H1 (cell line): ENCODE measurements around the gene TRO. TPM values are rescaled to one million over a fixed set of nuclear protein-coding genes. Genes with fewer than 3 reads are reported as not detected.

Experiments used
- CTCF ChIA-PET: fragments of 300-600 bp; sonication (Branson Sonifier 250); formaldehyde crosslinking; loops from one replicate; lab custom pipeline; 2021; ENCODE audit not compliant: partially characterized antibody; lab: Charles Lee
- POLR2A ChIA-PET: fragments of 300-600 bp; sonication (Branson Sonifier 250); formaldehyde crosslinking; loops from one replicate; lab custom pipeline; 2021; ENCODE audit warnings: inconsistent platforms; ENCODE audit not compliant: partially characterized antibody; lab: Charles Lee
- DNase-seq, 2 experiments: peaks; one replicate each; pipeline versions ENCODE4 v3.0.0 to v3.0.0-alpha.2; 2010 to 2022; ENCODE audit warnings: low spot score in 2 of 2, low read depth in 1 of 2, mixed read lengths in 1 of 2
- FAIRE-seq: peaks from 2 replicates; lab custom pipeline; 2011; peaks lifted over from hg19 to GRCh38; lab: Jason Lieb, UNC
- H2AFZ ChIP-seq: 2 replicates; pipeline ENCODE4 v1.8.1; 2012; ENCODE audit warnings: low read length, inconsistent platforms
- H2AK5ac ChIP-seq: 2 replicates; pipeline ENCODE4 v1.6.1; 2013; ENCODE audit warnings: low read depth, low read length
- H2BK120ac ChIP-seq: replicated peaks from 2 replicates; pipeline ENCODE3; 2013; ENCODE audit warnings: low read depth, low read length, inconsistent platforms
- H2BK12ac ChIP-seq: 2 replicates; pipeline ENCODE4 v1.6.1; 2013; ENCODE audit warnings: low read depth, low read length
- H2BK15ac ChIP-seq: 2 replicates; pipeline ENCODE4 v1.6.1; 2013; ENCODE audit warnings: low read length
- H2BK20ac ChIP-seq: 2 replicates; pipeline ENCODE4 v1.6.1; 2013; ENCODE audit warnings: low read length
- H2BK5ac ChIP-seq: 2 replicates; pipeline ENCODE4 v1.6.1; 2013; ENCODE audit warnings: low read depth, low read length
- H3K14ac ChIP-seq: 2 replicates; pipeline ENCODE4 v1.6.1; 2013; ENCODE audit warnings: inconsistent platforms; ENCODE audit not compliant: insufficient read length
- H3K18ac ChIP-seq: 2 replicates; pipeline ENCODE4 v1.6.1; 2013; ENCODE audit warnings: low read length; ENCODE audit errors: extremely low read depth
- H3K23ac ChIP-seq: 2 replicates; pipeline ENCODE4 v1.6.1; 2013; ENCODE audit warnings: inconsistent platforms; ENCODE audit not compliant: insufficient read length
- H3K23me2 ChIP-seq: 2 replicates; pipeline ENCODE4 v1.6.1; 2013; ENCODE audit warnings: low read depth, low read length
- H3K27ac ChIP-seq: 2 replicates; pipeline ENCODE4 v1.6.1; 2011; ENCODE audit warnings: low read depth, low read length, inconsistent platforms
- H3K27me3 ChIP-seq, 4 experiments: replicated peaks in 1 of 4; 1 replicate in 1 of 4; 2 replicates in 3 of 4; pipeline versions ENCODE4 v1.6.1 to v1.8.1; 2011 to 2013; ENCODE audit warnings: low read length in 3 of 4, mild to moderate bottlenecking in 3 of 4, inconsistent platforms in 2 of 4, mixed read lengths in 2 of 4, moderate library complexity in 1 of 4; ENCODE audit not compliant: control insufficient read depth in 3 of 4, insufficient read depth in 3 of 4; ENCODE audit errors: extremely low read depth in 1 of 4
- H3K36me3 ChIP-seq, 4 experiments: 2 replicates each; pipeline versions ENCODE4 v1.6.1 to v1.8.1; 2011 to 2013; ENCODE audit warnings: mild to moderate bottlenecking in 4 of 4, low read length in 3 of 4, moderate library complexity in 2 of 4, control low read depth in 1 of 4, inconsistent platforms in 1 of 4; ENCODE audit not compliant: insufficient read depth in 4 of 4, control insufficient read depth in 2 of 4
- H3K4ac ChIP-seq: replicated peaks from 2 replicates; pipeline ENCODE3; 2013; ENCODE audit warnings: low read length, low read depth, mixed read lengths, inconsistent platforms; ENCODE audit not compliant: insufficient read length
- H3K4me1 ChIP-seq, 4 experiments: replicated peaks in 1 of 4; 1 replicate in 1 of 4; 2 replicates in 3 of 4; pipeline versions ENCODE4 v1.6.1 to v1.8.1; 2011 to 2013; ENCODE audit warnings: low read length in 3 of 4, inconsistent platforms in 2 of 4, mixed read lengths in 1 of 4; ENCODE audit not compliant: insufficient read depth in 4 of 4, control insufficient read depth in 3 of 4
- H3K4me2 ChIP-seq, 2 experiments: 2 replicates each; pipeline versions ENCODE4 v1.6.1 to v1.8.1; 2011 to 2013; ENCODE audit warnings: low read depth in 2 of 2, low read length in 2 of 2, control low read depth in 1 of 2, inconsistent platforms in 1 of 2, mild to moderate bottlenecking in 1 of 2; ENCODE audit not compliant: insufficient read depth in 1 of 2
- H3K4me3 ChIP-seq, 4 experiments: fragments of 200-600, 300-600 bp in 1 of 4; sonication (generic), shearing (Covaris generic), sonication (Bioruptor Twin) in 1 of 4; 2 replicates each; pipeline versions ENCODE4 v1.5.1 to v1.8.1; 2011 to 2016; ENCODE audit warnings: low read length in 4 of 4, low read depth in 3 of 4, control low read depth in 2 of 4, inconsistent platforms in 2 of 4, mild to moderate bottlenecking in 2 of 4, mixed read lengths in 1 of 4, moderate library complexity in 1 of 4; ENCODE audit not compliant: insufficient read depth in 2 of 4; ENCODE audit errors: extremely low read depth in 1 of 4
- H3K56ac ChIP-seq: replicated peaks from 2 replicates; pipeline ENCODE3; 2013; ENCODE audit warnings: low read depth, mild to moderate bottlenecking, mixed read lengths, low read length, inconsistent platforms; ENCODE audit not compliant: insufficient read length
- H3K79me1 ChIP-seq: 2 replicates; pipeline ENCODE4 v1.6.1; 2013; ENCODE audit warnings: low read depth, low read length, control low read depth
- H3K79me2 ChIP-seq, 2 experiments: 2 replicates each; pipeline versions ENCODE4 v1.6.1 to v1.8.1; 2012 to 2013; ENCODE audit warnings: low read length in 2 of 2, mild to moderate bottlenecking in 2 of 2, inconsistent platforms in 1 of 2; ENCODE audit not compliant: insufficient read depth in 2 of 2, control insufficient read depth in 1 of 2
- H3K9ac ChIP-seq, 4 experiments: replicated peaks in 1 of 4; 1 replicate in 1 of 4; 2 replicates in 3 of 4; pipeline versions ENCODE4 v1.6.1 to v1.8.1; 2011 to 2013; ENCODE audit warnings: low read depth in 3 of 4, low read length in 3 of 4, control low read depth in 2 of 4, mild to moderate bottlenecking in 2 of 4, moderate library complexity in 2 of 4, inconsistent platforms in 1 of 4; ENCODE audit errors: extremely low read depth in 1 of 4
- H3K9me3 ChIP-seq, 2 experiments: 2 replicates each; pipeline versions ENCODE4 v1.6.1 to v1.8.1; 2012 to 2013; ENCODE audit warnings: mild to moderate bottlenecking in 2 of 2, moderate library complexity in 2 of 2, control low read depth in 1 of 2, inconsistent platforms in 1 of 2, low read depth in 1 of 2, low read length in 1 of 2, mixed read lengths in 1 of 2; ENCODE audit not compliant: insufficient read depth in 2 of 2
- H4K20me1 ChIP-seq, 2 experiments: replicated peaks in 1 of 2; 2 replicates each; pipeline versions ENCODE3 to v1.8.1; 2011 to 2013; ENCODE audit warnings: inconsistent platforms in 2 of 2, low read length in 2 of 2, mild to moderate bottlenecking in 1 of 2; ENCODE audit not compliant: insufficient read depth in 2 of 2, control insufficient read depth in 1 of 2
- H4K5ac ChIP-seq: 2 replicates; pipeline ENCODE4 v1.6.1; 2013; ENCODE audit warnings: low read length, low read depth, mixed read lengths, inconsistent platforms; ENCODE audit not compliant: insufficient read length
- H4K8ac ChIP-seq: 2 replicates; pipeline ENCODE4 v1.8.0; 2013; ENCODE audit warnings: mild to moderate bottlenecking, moderate library complexity, low read length, inconsistent platforms; ENCODE audit not compliant: insufficient read depth; ENCODE audit errors: extremely low read depth
- H4K91ac ChIP-seq: replicated peaks from 2 replicates; pipeline ENCODE3; 2013; ENCODE audit warnings: low read length, mixed read lengths, inconsistent platforms; ENCODE audit not compliant: insufficient read length
- SP4 ChIP-seq: IDR thresholded peaks from 2 replicates; pipeline ENCODE4 v1.6.1; 2012; ENCODE audit warnings: low read length, inconsistent platforms
- polyA plus RNA-seq, 7 experiments: library from polyadenylated mRNA; depleted of rRNA in 3 of 7; stranded (reverse) in 5 of 7; unstranded in 2 of 7; fragments of >200 nt in 5 of 7; fragments of 200-250 nt in 2 of 7; gene quantifications; 1 replicate in 5 of 7; 2 replicates in 1 of 7; 4 replicates in 1 of 7; pipeline versions ENCODE4 v1.2.1 to v1.2.3, GENCODE V29; 2011 to 2013; ENCODE audit warnings: missing spikeins in 2 of 7, mixed read lengths in 2 of 7
- total RNA-seq: library from RNA; stranded (reverse); fragmentation: NEBNext Ultra II Directional; extraction: Animal tissue kit (Norgen Biotek cat#: 25700); gene quantifications from 2 replicates; pipeline ENCODE4 v1.2.1, GENCODE V29; 2021
- TF ChIP-seq, protein P1 (sequence below), 3 experiments: IDR thresholded peaks; 1 replicate in 2 of 3; 2 replicates in 1 of 3; pipeline versions ENCODE4 v1.5.1 to v1.6.1; 2011; ENCODE audit warnings: low read length in 3 of 3, mild to moderate bottlenecking in 3 of 3, inconsistent platforms in 2 of 3, low read depth in 1 of 3, moderate library complexity in 1 of 3; ENCODE audit not compliant: insufficient read depth in 1 of 3; ENCODE audit errors: control extremely low read depth in 1 of 3

Gene TRO
- total and polyA plus RNA-seq, 2 of the 8 experiments (the other 6 are each of a cell fraction or from before 2014, with no cell fraction given): 49.5 to 57.6 TPM

DNA sequence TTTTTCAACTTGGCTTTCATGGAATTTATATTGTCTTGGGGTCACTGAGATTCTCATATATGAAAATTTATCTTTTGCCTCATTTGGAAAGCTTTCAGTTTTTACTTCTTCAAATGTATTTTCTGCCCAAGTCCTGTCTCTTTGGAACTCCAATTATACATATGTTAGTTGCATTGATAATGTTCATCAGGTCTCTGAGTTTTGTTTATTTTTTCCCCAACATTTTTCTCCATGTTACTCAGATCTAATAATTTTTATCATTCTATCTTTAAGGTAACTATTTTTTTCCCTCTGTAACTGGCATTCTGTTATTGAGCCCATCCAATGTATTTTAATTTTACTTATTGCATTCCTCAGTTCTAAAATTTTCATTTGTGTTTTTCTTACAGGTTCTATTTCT lies 10.7 kb upstream of the TRO start:
- Histone ChIP-seq H3K4me3 (no peak overlapping the region), H3K9ac (no peak overlapping the region), H3K4me1 (no peaks in the 10 kb centered on the region), H3K36me3 (no peaks in the 10 kb centered on the region), H3K27me3 (no peaks in the 10 kb centered on the region), H2BK15ac (no peak overlapping the region), H3K23ac (no peak overlapping the region), H3K14ac (no peak overlapping the region), H2BK120ac (no peak overlapping the region), H2BK12ac (no peak overlapping the region), H2AFZ (no peak overlapping the region), H3K56ac (no peak overlapping the region), H3K18ac (no peak overlapping the region), H2BK20ac (no peak overlapping the region), H4K8ac (no peak overlapping the region), H3K4ac (no peak overlapping the region), H3K23me2 (no peaks in the 10 kb centered on the region), H4K20me1 (no peaks in the 10 kb centered on the region), H3K79me2 (no peaks in the 10 kb centered on the region), H3K9me3 (0 out of 4 replicates have a peak, but pooled peaks cover 0 to 2% of the 10 kb centered on the region in 2 experiments), H3K4me2 (no peak overlapping the region)
- CTCF ChIA-PET: no interaction called here
- DNase-seq (no peak), FAIRE-seq (no peak)
- POLR2A ChIA-PET: no interaction called here
- TF ChIP-seq SP4: no peak
- TF ChIP-seq, protein P1, sequence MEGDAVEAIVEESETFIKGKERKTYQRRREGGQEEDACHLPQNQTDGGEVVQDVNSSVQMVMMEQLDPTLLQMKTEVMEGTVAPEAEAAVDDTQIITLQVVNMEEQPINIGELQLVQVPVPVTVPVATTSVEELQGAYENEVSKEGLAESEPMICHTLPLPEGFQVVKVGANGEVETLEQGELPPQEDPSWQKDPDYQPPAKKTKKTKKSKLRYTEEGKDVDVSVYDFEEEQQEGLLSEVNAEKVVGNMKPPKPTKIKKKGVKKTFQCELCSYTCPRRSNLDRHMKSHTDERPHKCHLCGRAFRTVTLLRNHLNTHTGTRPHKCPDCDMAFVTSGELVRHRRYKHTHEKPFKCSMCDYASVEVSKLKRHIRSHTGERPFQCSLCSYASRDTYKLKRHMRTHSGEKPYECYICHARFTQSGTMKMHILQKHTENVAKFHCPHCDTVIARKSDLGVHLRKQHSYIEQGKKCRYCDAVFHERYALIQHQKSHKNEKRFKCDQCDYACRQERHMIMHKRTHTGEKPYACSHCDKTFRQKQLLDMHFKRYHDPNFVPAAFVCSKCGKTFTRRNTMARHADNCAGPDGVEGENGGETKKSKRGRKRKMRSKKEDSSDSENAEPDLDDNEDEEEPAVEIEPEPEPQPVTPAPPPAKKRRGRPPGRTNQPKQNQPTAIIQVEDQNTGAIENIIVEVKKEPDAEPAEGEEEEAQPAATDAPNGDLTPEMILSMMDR (IDR thresholded peaks at IDR 0.05; ENCODE audit: control extremely low read depth in 1 of 3, insufficient read depth in 1 of 3, low read depth in 1 of 3, low read length in 3 of 3): no peak
- TF ChIP-seq, all 59 proteins: peak for 0
- H3K27ac ChIP-seq: no peak overlapping the region
- H3K79me1 ChIP-seq: no peaks in the 10 kb centered on the region
- H4K5ac ChIP-seq: no peak overlapping the region
- H2AK5ac ChIP-seq: no peak overlapping the region
- no peak overlapping the region for H2BK5ac ChIP-seq
- H4K91ac ChIP-seq: no peak overlapping the region
